HG03045 (cell line): ENCODE measurements around the gene EIF4EBP3.

Experiments
- ATAC-seq: cut with Tn5 transposase; IDR thresholded peaks from one replicate; pipeline ENCODE4 v1.9.1; 2021; ENCODE audit warnings: mild to moderate bottlenecking, moderate library complexity; ENCODE audit not compliant: unreplicated experiment

Gene EIF4EBP3

DNA sequence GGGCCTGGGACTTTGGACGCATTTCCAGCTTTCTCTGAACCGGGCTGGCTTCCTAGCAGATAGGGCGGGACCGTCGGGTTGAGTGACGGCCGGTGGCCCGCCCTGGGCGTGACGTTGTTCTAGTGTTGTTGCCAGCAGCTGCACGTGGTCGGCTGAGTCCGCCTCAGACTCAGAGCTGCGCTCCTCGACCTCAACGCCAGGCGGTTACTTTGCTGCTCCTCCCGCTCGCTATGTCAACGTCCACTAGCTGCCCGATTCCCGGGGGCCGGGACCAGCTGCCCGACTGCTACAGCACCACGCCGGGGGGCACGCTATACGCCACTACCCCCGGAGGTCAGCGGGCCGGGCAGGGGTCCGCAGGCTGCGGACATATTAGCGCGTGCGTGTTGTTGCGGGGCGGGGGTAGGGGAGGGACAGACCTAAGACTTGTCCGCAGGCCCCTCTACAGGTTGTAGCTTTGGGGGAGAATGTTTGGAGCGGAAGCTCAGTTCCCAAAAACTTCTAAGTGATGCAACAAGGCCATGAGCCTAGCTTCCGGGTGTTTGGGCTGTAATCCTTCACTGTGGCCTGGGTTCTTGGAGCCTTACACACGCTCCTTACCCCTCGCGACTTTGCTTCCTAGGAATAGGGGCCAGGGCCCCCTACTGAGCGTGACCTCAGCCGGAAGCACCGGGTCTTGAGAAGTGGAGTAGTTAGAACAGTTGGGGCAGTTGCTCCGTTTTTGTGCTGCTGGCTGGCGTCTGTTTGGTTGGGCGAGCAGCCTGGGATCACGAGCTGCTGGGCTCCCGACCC, at the start of gene EIF4EBP3:
TSS of gene EIF4EBP3 (plus strand) at position 155 of the 792 bp plus-strand sequence. CDS start at position 231, 76 bp downstream.
- peak; percentile 98 for ATAC-seq

GRCh38 chr5:140497897-140498296, 49.6 kb upstream of the EIF4EBP3 start:
- ATAC-seq = no peak

- no peak for ATAC-seq
Observed at GRCh38 chr5:140498591-140498990, 48.9 kb upstream of the EIF4EBP3 start.

GRCh38 chr5:140502834-140503233, 44.6 kb upstream of the EIF4EBP3 start:
- no peak for ATAC-seq

- no peak for ATAC-seq
Observed at GRCh38 chr5:140509898-140510297, 37.6 kb upstream of the EIF4EBP3 start.

DNA sequence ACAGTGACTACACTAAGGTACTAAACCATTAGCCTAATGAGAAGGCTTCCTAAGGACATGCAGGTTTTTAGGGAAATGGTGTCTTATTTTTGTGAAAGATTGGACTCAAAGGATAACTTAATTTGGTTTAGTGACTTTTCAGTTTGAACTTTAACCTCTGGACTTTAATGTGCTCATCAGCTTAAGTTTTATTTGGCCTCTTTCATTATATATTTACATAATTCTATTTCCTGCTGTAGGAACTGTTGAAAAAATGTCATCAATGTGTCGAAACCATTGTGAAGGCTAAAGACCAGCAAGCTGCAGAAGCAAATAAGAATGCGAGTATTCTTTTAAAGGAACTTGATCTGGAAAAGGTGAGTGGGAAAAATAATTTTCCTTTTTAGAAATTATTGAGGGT, 34.3 kb upstream of the EIF4EBP3 start:
- ATAC-seq = no peak

DNA sequence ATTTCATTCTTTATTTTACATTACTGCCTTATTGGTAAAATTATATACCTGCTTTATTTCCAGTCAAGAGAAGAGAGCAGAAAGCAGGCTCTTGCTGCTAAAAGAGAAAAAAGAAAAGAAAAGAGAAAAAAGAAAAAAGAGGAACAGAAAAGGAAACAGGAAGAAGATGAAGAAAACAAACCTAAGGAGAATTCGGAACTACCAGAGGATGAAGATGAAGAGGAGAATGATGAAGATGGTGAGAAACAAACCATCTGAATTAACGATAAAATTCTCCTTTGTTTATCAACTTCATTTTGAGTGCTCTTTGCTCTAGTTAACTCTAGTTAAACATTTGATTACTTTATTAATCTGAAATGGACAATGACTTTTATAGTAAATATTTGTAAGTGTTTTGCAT, 23.5 kb upstream of the EIF4EBP3 start:
- no peak for ATAC-seq

GRCh38 chr5:140540227-140540626, 7.2 kb upstream of the EIF4EBP3 start:
- no peak for ATAC-seq

DNA sequence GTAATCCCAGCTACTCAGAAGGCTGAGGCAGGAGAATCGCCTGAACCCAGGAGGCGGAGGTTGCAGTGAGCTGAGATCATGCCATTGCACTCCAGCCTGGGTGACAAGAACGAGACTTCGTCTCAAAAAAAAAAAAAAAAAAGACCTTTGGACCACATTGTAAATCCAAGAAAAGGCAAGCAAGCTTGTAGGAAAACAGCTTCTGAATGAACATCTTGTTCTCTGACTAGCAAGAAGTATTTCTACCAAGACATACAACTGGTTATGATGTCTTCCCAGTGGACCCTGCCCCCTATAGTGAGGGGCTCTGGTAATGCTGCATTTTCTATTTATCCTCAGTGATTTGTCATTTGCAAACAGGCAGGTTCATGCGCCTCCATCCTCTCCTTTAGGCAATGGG, 4.5 kb upstream of the EIF4EBP3 start:
- no peak for ATAC-seq

- no peak for ATAC-seq
Observed at GRCh38 chr5:140544986-140545385, 2.5 kb upstream of the EIF4EBP3 start.

GRCh38 chr5:140545606-140546005, 1.9 kb upstream of the EIF4EBP3 start:
- no peak for ATAC-seq

DNA sequence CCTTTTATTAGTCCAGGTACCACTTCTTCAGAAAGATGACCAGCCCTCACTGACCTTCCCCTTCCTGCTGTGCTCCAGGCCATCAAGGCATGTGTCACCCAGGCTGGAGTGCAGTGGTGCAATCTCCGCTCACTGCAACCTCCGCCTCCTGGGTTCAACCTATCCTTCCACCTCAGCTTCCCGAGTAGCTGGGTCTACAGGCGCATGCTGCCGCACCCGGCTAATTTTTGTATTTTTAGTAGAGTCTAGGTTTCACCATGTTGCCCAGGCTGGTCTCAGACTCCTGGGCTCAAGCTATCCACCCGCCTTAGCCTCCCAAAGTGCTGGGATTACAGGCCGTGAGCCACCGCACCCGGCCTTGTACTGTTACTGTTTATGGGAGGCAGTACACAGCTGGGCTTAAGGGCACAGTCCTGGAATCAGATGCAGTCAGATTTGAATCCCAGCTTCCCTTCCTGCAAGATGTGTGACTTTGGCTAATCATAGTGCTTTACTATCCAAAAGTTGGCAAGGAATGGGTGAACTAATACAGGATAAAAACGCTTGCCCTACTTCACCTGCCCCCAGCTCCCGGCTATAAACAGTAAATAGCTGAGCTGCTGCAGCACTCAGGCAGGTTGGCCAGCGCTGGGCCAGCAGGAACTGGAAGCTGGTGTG, 483 bp upstream of the EIF4EBP3 start:
- peak; percentile 2 for ATAC-seq

- ATAC-seq = no peak
Observed at GRCh38 chr5:140548300-140548688, 832 bp downstream of the EIF4EBP3 start.

- ATAC-seq = no peak
Observed at GRCh38 chr5:140548791-140549190, 1.3 kb downstream of the EIF4EBP3 start.

DNA sequence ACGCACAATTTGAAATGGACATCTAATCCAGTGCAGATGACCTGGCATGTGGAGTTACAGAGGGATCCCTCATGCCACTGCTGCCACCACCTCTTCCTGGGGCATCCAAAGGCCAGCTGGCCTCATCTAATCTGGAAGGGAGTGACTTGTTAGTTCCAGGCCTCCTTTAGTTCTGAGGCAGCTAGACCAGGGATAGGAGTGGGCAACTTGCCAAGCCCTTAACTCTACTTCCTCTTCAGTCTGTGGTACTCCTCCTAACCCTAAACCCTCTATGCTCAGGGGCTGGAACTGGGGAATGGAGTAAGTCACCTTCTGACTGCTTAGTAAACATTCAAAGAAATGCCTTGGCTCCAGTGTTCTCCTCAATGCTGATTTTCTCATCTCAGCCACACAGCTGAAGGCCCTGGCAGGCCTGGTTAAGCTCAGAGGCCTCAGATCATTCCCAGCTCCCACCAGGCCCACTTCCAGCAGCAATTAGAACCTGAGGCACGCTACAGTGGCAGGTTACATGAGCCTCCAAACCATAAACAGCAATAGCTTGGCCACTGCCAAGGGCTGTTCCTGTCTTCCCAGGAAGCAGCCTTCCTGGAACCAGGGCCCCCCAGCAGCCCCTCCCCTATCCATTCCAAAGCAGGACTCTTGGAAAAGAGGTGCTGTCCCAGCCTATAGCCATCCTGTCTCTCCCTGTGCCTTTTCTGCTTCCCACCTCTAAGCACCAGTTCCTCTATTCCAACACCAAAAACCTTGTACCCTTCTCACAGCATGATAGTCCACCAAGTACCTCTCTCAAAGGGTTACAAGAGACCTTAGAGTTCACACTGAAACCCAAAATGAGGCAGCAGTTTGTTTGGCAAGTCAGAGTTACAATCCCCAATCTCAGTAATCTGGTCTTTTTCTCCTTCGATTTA, 2.0 kb downstream of the EIF4EBP3 start:
- ATAC-seq = no peak

GRCh38 chr5:140550147-140551079, 3.0 kb downstream of the EIF4EBP3 start:
- no peak for ATAC-seq

GRCh38 chr5:140551872-140552271, 4.4 kb downstream of the EIF4EBP3 start:
- no peak for ATAC-seq

DNA sequence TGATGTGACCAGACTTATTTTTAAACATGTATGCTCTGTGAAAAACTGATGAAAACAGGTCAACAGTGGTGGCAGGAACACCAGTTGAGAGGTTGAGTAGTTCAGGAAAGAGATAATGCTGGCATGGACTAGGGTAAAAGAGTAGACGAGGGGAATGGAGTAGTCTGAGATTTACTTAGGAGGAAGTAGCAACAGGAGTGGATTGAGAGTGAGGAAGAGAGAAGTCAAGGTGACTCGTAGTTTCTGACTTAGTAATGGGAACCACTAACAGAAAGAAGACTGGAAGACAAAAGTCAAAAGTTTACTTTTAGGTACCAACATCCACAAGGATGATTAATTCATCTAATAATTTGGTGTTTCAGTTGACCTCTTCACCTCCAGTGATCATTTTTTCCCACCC, 6.2 kb downstream of the EIF4EBP3 start:
- ATAC-seq = no peak

GRCh38 chr5:140554454-140554853, 7.0 kb downstream of the EIF4EBP3 start:
- no peak for ATAC-seq

- no peak for ATAC-seq
Observed at GRCh38 chr5:140555747-140556312, 8.4 kb downstream of the EIF4EBP3 start.
